HG02610 (cell line): ENCODE results near the gene ITGA8.
"Not testable (repeated sequence)": the region's sequence is repeated elsewhere in the genome, so short reads cannot be mapped to it uniquely, and the experiment has no call there.

Source experiments
- ATAC-seq: cut with Tn5 transposase; IDR thresholded peaks from one replicate; pipeline ENCODE4 v1.9.1; 2021; ENCODE audit warnings: mild to moderate bottlenecking, moderate library complexity; ENCODE audit not compliant: unreplicated experiment

Gene ITGA8

DNA sequence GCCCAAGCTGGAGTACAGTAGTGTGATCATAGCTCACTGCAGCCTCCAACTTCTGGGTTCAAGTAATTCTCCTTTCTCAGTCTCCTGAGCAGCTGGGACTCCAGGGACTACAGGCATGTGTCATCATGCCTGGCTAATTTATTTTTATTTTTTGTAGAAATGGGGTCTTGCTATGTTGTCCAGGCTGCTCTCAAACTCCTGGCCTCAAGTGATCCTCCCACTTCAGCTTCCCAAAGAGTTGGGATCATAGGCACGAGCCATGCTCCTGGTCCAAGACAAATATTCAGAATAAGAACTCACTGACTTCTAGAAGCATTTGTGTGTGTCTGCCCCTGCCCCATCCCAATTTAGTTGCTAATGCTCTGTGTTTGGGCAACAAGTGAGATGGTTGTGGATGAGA, 151.8 kb downstream of the ITGA8 start:
- ATAC-seq = no peak

DNA sequence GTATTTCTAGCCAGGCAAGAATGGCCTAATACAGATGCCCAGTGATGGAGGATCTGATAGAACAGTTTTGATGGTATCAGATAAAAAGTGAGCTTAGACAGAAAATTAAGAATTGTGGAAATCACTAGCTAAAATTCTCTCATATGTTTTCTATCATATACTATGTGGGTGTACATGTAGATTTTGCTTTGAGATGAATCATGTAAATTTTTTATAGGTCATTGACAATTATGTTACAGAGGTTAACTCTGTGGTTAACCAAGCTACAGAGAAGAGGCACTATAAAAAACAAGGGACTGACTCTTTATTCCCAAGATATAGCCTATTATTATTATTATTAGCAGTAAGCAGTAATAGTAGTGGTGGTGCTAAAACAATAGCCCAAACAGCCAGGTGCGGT, 156.5 kb downstream of the ITGA8 start:
- no peak for ATAC-seq

GRCh38 chr10:15562578-15562977, 157.1 kb downstream of the ITGA8 start:
- ATAC-seq = no peak

- ATAC-seq = no peak
These were observed 157.6 kb downstream of the ITGA8 start for GRCh38 chr10:15562116-15562515.

GRCh38 chr10:15558136-15558535, 161.6 kb downstream of the ITGA8 start:
- ATAC-seq = no peak

- ATAC-seq = not testable (repeated sequence)
These were observed 162.6 kb downstream of the ITGA8 start for GRCh38 chr10:15557168-15557567.

GRCh38 chr10:15550950-15551349, 168.8 kb downstream of the ITGA8 start:
- ATAC-seq = no peak

DNA sequence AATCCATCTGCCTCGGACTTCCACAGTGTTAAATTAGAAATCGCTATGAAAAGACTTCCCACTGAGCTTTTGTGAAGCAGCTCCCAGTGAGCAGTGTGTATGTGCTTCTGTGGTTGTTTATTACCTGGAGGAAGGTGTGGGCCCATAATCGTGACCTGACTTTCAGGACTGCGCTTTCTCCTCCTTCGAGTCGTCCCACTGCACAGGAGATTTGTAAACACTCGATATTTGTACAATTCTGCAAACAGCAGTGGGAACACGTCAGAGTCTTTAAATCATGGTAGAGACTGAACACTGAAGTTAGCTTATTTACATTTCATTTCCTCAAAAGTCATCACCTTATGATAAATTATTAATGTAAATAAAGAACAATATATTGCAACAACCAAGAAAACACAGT, 171.4 kb downstream of the ITGA8 start:
- ATAC-seq = no peak

DNA sequence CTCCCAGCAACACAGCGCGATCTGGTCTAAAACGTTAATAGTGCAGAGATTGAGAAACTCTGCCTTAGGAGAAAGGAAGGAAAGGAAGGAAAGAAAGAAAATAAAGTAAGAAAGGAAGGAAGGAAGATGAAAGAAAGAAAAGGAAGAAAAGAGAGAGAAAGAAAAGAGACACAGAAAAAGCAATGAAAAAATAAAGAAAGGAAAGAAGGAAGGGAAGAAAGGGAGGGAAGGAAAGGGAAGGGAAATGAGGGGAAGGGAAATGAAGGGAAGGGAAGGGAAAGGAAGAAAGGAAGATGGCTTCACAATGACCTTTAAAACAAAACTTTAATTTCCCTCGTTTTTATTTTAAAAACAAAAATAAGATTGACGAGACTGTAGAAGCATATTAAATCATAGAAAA, 173.1 kb downstream of the ITGA8 start:
- ATAC-seq = no peak

GRCh38 chr10:15545884-15546283, 173.8 kb downstream of the ITGA8 start:
- ATAC-seq = no peak

- no peak for ATAC-seq
These were observed 174.5 kb downstream of the ITGA8 start for GRCh38 chr10:15545266-15545665.

- ATAC-seq = no peak
These were observed 175.7 kb downstream of the ITGA8 start for GRCh38 chr10:15543994-15544393.

DNA sequence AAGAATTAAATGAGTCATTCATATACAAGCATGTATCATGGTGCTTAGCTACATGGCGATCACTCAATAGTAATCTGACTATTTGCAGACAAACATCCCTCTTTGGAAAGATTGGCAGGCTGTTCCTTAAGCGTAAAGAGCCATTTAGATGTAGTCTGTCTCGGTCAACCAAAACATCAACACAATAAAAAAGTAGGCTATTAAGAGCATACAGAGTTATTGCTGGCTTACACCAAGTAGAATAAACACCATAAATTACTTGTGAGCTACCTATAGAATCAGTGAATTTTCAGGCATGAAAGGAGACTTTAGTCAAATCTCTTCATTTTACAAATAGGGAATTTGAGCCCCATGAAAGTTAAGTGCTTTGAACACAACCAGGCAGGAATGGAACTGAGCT, 176.9 kb downstream of the ITGA8 start:
- no peak for ATAC-seq

DNA sequence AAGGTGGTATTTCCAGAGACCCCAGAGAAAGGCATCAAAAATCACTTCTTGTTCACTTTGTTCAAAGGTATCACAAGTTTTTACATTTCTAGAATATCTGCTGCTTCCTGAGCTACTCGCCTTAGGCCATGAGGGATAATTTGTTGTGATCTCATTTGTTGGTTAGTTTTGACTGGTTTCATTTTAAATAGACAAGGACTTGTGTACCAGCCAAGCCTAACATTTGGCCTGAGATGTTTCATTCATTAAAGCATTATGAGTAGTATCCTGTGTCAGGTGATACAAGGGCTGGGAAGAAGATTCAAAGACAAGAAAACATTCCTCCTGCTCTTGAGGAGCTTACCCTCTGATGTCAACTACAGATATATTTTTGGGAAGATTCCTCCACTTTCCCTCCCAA, 178.3 kb downstream of the ITGA8 start:
- ATAC-seq = no peak

- no peak for ATAC-seq
These were observed 179.0 kb downstream of the ITGA8 start for GRCh38 chr10:15540727-15541126.

GRCh38 chr10:15539262-15539661, 180.5 kb downstream of the ITGA8 start:
- ATAC-seq = no peak

DNA sequence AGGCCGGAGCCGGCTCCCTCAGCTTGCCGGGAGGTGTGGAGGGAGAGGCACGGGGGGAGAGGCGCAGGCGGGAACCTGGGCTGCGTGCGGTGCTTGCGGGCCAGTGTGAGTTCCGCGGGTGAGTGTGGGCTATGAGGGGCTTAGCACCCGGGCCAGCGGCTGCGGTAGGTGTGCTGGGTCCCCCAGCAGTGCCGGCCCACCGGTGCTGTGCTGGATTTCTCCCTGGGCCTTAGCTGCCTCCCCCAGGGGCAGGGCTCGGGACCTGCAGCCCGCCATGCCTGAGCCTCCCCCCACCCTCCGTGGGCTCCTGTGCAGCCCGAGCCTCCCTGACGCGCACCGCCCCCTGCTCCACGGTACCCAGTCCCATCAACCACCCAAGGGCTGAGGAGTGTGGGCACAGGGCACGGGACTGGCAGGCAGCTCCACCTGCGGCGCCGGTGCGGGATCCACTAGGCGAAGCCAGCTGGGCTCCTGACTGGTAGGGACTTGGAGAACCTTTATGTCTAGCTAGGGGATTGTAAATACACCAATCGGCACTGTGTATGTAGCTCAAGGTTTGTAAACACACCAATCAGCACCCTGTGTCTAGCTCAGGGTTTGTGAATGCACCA, 184.7 kb downstream of the ITGA8 start:
- not testable (repeated sequence) for ATAC-seq

- ATAC-seq = no peak
These were observed 187.6 kb downstream of the ITGA8 start for GRCh38 chr10:15531927-15532722.

DNA sequence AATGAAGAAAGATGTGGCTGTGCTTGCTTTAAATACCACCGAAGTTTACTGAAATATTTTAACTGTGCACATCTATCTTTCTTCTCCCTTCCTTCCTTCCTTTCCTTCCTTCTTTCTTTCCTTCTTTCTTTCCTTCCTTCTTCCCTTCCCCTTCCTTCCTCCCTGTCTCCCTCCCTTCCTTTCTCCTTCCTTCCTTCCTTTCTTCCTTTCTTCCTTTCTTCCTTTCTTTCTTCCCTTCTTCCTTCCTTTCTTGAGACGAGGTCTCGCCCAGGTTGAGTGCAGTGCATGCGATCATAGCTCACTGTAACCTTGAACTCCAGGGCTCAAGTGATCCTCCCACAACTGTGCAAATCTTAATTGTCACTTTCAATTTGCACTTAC, 190.9 kb downstream of the ITGA8 start:
- no peak for ATAC-seq

- no peak for ATAC-seq
These were observed 193.0 kb downstream of the ITGA8 start for GRCh38 chr10:15526754-15527153.

- no peak for ATAC-seq
These were observed 198.3 kb downstream of the ITGA8 start for GRCh38 chr10:15521328-15521903.

GRCh38 chr10:15518250-15518649, 201.5 kb downstream of the ITGA8 start:
- no peak for ATAC-seq
